Ascending aorta (tissue), 2 donors: ENCODE results near the gene NLRP6. TPM values are rescaled to one million over a fixed set of nuclear protein-coding genes. Genes with fewer than 3 reads are reported as not detected.

Experiments used
- DNase-seq, 2 donors: peaks; one replicate each; pipeline ENCODE4 v3.0.0-alpha.2; 2019; ENCODE audit warnings: low spot score in 2 of 2
- H3K27ac ChIP-seq, 2 donors: fragments of 200-600 bp; sonication (generic); one replicate each; pipeline ENCODE4 v1.5.1; 2016 to 2017; ENCODE audit warnings: mild to moderate bottlenecking in 1 of 2
- H3K27me3 ChIP-seq: fragments of 200-600 bp; sonication (generic); one replicate; pipeline ENCODE4 v1.5.1; 2017
- H3K36me3 ChIP-seq, 2 donors: fragments of 200-600 bp; sonication (generic); one replicate each; pipeline ENCODE4 v1.5.1; 2016
- H3K4me1 ChIP-seq, 2 donors: fragments of 200-600 bp; sonication (generic); one replicate each; pipeline ENCODE4 v1.5.1; 2016 to 2017; ENCODE audit warnings: mild to moderate bottlenecking in 1 of 2
- H3K4me3 ChIP-seq, 2 donors: fragments of 200-600 bp; sonication (generic); one replicate each; pipeline ENCODE4 v1.5.1; 2016 to 2017; ENCODE audit warnings: mild to moderate bottlenecking in 1 of 2
- H3K9me3 ChIP-seq, 2 donors: fragments of 200-600 bp; sonication (generic); one replicate each; pipeline ENCODE4 v1.5.1; 2016
- intact Hi-C: fragments of 100-400 bp; cut with DNase I; formaldehyde crosslinking; loops from one replicate; pipeline ENCODE4 v1.15.1; 2023
- total RNA-seq: library from RNA; depleted of rRNA; stranded (reverse); fragments of >200 nt; gene quantifications from one replicate; pipeline ENCODE4 v1.1.0, GENCODE V29; 2016
- TF ChIP-seq, protein P1 (sequence below), 3 experiments: fragments of 200-600 bp in 2 of 3; fragments of 450-650 bp in 1 of 3; sonication (generic) in 2 of 3; IDR thresholded peaks; one replicate each; pipeline ENCODE4 v1.5.1; 2016 to 2019; ENCODE audit warnings: antibody characterized with exemption in 3 of 3, mild to moderate bottlenecking in 1 of 3, moderate library complexity in 1 of 3

Gene NLRP6
- total RNA-seq, 1 donor from 2014 or later: not detected

DNA sequence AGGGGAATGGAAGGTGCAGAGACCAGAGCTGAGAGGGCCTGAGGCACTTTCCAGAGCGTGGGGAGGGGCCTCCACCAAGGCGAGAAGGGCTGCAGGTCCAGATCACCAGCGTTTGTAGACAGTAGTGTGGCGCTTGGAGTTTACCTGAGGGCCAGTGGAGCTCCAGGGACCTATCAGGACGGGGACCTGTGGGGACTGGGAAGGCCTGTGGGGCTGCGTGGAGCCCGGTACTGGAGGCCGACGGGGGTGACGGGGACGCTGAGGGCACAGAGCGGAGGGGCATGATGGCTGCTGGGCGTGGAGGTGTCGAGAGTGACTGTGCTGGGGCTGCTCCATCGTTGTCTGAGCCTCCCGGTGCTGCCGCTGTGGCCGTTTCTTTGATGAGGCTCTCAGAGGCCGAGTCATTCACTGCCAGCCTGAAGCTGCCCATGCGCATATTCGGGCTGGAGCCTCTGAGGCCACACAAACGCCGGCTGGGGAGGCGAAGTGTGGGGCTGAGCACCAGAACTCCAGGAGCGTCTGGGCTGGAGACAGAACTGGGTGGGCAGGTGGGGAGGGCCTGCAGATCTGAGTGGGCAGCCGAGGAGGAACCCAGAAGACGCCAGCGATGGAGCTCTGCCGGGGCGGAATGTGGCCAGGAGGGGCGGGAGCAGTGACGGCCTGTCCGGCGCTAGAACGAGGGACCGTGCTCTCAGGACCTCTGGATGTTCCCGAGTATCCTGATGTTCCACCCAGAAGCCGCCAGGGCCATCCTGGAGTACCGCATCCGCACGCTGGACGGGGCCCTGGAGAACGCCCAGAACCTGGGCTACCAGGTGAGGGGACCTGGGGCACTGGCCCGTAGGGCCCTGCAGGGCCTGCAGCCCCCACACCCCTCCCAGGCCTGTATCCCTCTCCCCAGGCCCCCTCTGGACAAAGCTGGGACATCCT, 13.3 kb downstream of the NLRP6 start:
- TF ChIP-seq, protein P1, sequence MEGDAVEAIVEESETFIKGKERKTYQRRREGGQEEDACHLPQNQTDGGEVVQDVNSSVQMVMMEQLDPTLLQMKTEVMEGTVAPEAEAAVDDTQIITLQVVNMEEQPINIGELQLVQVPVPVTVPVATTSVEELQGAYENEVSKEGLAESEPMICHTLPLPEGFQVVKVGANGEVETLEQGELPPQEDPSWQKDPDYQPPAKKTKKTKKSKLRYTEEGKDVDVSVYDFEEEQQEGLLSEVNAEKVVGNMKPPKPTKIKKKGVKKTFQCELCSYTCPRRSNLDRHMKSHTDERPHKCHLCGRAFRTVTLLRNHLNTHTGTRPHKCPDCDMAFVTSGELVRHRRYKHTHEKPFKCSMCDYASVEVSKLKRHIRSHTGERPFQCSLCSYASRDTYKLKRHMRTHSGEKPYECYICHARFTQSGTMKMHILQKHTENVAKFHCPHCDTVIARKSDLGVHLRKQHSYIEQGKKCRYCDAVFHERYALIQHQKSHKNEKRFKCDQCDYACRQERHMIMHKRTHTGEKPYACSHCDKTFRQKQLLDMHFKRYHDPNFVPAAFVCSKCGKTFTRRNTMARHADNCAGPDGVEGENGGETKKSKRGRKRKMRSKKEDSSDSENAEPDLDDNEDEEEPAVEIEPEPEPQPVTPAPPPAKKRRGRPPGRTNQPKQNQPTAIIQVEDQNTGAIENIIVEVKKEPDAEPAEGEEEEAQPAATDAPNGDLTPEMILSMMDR (IDR thresholded peaks at IDR 0.05): no peak
- no peak for DNase-seq
- H3K4me1 ChIP-seq: peaks cover 8 to 14% of the 10 kb centered on the region in 2 donors
- H3K4me3 ChIP-seq: no peak overlapping the region
- peaks cover 7 to 11% of the 10 kb centered on the region in 2 donors for H3K36me3 ChIP-seq
- H3K27me3 ChIP-seq: peaks cover 4% of the 10 kb centered on the region
- intact Hi-C loops: no loop called here
- H3K27ac ChIP-seq: no peak overlapping the region
- H3K9me3 ChIP-seq: no peaks in the 10 kb centered on the region

DNA sequence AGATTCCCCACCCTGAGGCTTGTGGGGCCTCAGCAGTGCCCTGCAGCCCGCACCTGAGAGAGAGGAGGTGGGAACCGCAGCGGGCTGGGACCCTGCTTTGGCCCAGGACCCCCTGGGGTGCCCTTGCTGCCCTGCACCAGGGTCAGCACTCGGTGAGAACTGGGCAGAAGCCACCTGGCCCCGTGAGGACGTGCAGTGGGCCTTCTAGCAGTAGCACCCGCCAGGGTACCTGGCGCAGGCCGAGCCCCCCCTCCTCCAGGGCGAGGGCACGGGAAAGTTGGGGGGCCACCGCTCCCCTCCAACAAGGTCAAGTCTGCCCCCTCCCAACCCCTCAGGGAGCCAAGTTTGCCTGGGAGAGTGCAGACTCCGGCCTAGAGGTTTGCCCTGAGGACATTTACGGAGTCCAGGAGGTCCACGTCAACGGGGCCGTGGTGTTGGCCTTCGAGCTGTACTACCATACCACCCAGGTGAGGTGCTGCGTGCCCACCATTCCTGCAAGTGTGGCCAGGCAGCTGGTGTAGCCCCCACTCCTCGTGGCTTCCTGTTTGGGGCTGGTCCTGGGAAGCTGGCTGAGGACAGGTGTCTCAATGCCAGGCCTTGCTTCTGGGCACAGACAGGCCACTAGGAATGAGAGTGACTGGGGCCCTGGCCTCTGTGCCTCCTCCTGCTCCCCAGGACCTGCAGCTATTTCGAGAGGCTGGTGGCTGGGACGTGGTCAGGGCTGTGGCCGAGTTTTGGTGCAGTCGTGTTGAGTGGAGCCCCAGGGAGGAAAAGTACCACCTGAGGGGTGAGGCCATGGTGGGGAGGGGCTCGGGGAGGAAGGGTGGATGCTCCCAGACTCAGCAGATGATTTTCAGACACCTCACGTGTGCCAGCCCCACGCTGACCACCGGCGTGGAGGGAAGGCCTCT, 14.3 kb downstream of the NLRP6 start:
- peaks cover 8 to 14% of the 10 kb centered on the region in 2 donors for H3K4me1 ChIP-seq
- H3K9me3 ChIP-seq: no peaks in the 10 kb centered on the region
- H3K27me3 ChIP-seq: peaks cover 4% of the 10 kb centered on the region
- TF ChIP-seq, protein P1 (IDR thresholded peaks at IDR 0.05): no peak
- H3K36me3 ChIP-seq: peaks cover 7 to 11% of the 10 kb centered on the region in 2 donors
- no peak overlapping the region for H3K4me3 ChIP-seq
- DNase-seq: no peak
- no peak overlapping the region for H3K27ac ChIP-seq
- intact Hi-C loops: no loop called here

DNA sequence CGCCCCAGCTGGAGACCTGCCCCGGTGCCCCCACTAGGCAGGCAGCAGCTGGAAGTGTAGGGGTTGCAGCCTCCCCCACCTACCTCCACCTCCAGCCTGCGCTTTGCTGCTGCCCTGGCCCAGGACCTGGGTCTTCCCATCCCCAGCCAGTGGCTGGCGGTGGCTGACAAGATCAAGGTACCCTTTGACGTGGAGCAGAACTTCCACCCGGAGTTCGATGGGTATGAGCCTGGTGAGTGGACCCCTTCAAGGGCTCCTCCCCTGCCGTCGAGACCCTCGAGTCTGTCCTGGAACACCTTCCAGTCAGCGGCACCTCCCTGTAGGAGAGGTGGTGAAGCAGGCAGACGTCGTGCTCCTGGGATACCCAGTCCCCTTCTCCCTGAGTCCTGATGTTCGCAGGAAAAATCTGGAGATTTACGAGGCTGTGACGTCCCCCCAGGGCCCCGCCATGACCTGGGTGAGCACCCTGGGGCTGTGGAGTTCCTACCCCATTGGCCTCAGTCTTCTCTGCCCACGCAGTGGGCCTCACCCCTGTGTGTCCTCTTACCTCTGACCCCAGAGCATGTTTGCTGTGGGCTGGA, 15.2 kb downstream of the NLRP6 start:
- H3K36me3 ChIP-seq: peaks cover 7 to 11% of the 10 kb centered on the region in 2 donors
- H3K4me3 ChIP-seq: no peak overlapping the region
- peaks cover 3 to 9% of the 10 kb centered on the region in 2 donors for H3K4me1 ChIP-seq
- intact Hi-C loops: no loop called here
- DNase-seq: no peak
- no peak overlapping the region for H3K27ac ChIP-seq
- TF ChIP-seq, protein P1 (IDR thresholded peaks at IDR 0.05): no peak
- no peaks in the 10 kb centered on the region for H3K27me3 ChIP-seq
- no peaks in the 10 kb centered on the region for H3K9me3 ChIP-seq

DNA sequence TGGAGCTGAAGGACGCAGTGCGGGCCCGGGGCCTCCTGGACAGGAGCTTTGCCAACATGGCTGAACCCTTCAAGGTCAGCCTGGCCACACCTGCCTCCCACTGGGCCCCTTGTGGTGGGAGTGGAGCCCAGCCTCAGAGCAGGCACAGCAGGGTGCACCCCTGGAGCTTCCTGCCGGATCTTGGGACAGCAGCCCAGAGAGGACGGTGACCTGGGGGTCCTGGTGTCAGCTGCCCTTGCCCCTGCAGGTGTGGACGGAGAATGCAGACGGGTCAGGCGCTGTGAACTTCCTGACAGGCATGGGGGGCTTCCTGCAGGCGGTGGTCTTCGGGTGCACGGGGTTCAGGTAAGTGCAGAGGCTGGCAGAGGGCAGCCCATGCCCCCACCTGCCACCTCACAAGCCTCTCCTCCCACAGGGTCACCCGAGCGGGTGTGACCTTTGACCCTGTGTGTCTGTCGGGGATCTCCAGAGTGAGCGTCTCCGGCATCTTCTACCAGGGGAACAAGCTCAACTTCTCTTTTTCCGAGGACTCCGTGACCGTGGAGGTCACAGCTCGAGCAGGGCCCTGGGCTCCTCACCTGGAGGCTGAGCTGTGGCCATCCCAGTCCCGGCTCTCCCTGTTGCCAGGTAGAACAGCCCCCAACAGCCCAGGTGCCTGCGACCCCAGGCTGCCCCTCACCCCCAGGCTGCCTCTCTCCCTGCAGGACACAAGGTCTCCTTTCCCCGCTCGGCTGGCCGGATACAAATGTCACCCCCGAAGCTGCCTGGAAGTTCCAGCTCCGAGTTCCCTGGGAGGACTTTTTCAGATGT, 15.8 kb downstream of the NLRP6 start:
- Histone ChIP-seq H3K27ac (no peak overlapping the region), H3K36me3 (peaks cover 7 to 11% of the 10 kb centered on the region in 2 donors), H3K4me1 (peaks cover 0 to 9% of the 10 kb centered on the region in 2 donors), H3K4me3 (no peak overlapping the region), H3K27me3 (no peaks in the 10 kb centered on the region), H3K9me3 (no peaks in the 10 kb centered on the region)
- intact Hi-C loops: no loop called here
- TF ChIP-seq, protein P1 (IDR thresholded peaks at IDR 0.05): no peak
- DNase-seq: no peak

DNA sequence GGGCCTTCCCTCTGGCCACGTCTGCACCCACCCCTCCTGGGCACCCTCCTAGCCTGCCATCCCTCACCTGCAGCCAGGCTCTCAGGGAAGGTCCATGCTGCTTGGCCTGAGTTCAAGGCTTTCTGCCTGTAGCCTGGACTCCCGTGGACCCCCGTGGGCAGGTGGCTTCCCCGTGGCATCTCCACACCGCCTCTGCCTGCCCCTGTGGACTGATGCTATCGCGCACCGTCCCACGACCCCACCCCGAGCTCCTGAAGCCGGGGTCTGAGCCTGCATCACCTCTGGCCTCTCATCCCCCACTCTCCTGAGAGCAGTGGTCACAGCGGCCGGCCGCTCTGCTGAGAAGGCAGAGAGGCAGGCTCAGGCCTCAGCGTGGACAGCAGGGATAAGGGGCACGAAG, 16.6 kb downstream of the NLRP6 start:
- Histone ChIP-seq H3K27me3 (no peaks in the 10 kb centered on the region), H3K4me1 (peaks cover 0 to 4% of the 10 kb centered on the region in 2 donors), H3K4me3 (no peak overlapping the region), H3K36me3 (peaks cover 7 to 11% of the 10 kb centered on the region in 2 donors), H3K9me3 (no peaks in the 10 kb centered on the region), H3K27ac (no peak overlapping the region)
- intact Hi-C loops: no loop called here
- DNase-seq: no peak
- TF ChIP-seq, protein P1 (IDR thresholded peaks at IDR 0.05): no peak
